ENCODE measurements around the gene MAP4K1. TPM values are rescaled to one million over a fixed set of nuclear protein-coding genes. Genes with fewer than 3 reads are reported as not detected.
"Not testable (repeated sequence)": the region's sequence is repeated elsewhere in the genome, so short reads cannot be mapped to it uniquely, and the experiment has no call there.

MAP4K1 gene
- total RNA-seq, 1 donor from 2014 or later, result 0.13 TPM

GRCh38 chr19:38571682-38572081 lies 46.1 kb downstream of the MAP4K1 start:
- DNase-seq (ENCODE audit: low read depth, low spot score), result no peak

GRCh38 chr19:38569368-38569983 lies 48.3 kb downstream of the MAP4K1 start:
- no peak for DNase-seq (ENCODE audit: low read depth, low spot score)

GRCh38 chr19:38565691-38566105 lies 52.1 kb downstream of the MAP4K1 start:
- no peak for DNase-seq (ENCODE audit: low read depth, low spot score)

- no peak for DNase-seq (ENCODE audit: low read depth, low spot score)
These were observed 52.6 kb downstream of the MAP4K1 start for GRCh38 chr19:38564981-38565690.

GRCh38 chr19:38563475-38563874 lies 54.3 kb downstream of the MAP4K1 start:
- DNase-seq (ENCODE audit: low read depth, low spot score), result no peak

- no peak for DNase-seq (ENCODE audit: low read depth, low spot score)
These were observed 55.7 kb downstream of the MAP4K1 start for GRCh38 chr19:38562096-38562495.

- no peak for DNase-seq (ENCODE audit: low read depth, low spot score)
These were observed 56.1 kb downstream of the MAP4K1 start for GRCh38 chr19:38561658-38562057.

GRCh38 chr19:38561053-38561606 lies 56.6 kb downstream of the MAP4K1 start:
- DNase-seq (ENCODE audit: low read depth, low spot score), result no peak

GRCh38 chr19:38559428-38560401 lies 58.0 kb downstream of the MAP4K1 start:
- no peak for DNase-seq (ENCODE audit: low read depth, low spot score)

GRCh38 chr19:38558933-38559332 lies 58.8 kb downstream of the MAP4K1 start:
- not testable (repeated sequence) for DNase-seq (ENCODE audit: low read depth, low spot score)

- no peak for DNase-seq (ENCODE audit: low read depth, low spot score)
These were observed 60.5 kb downstream of the MAP4K1 start for GRCh38 chr19:38557205-38557799.

GRCh38 chr19:38556521-38557174 lies 61.1 kb downstream of the MAP4K1 start:
- no peak for DNase-seq (ENCODE audit: low read depth, low spot score)

- no peak for DNase-seq (ENCODE audit: low read depth, low spot score)
These were observed 62.6 kb downstream of the MAP4K1 start for GRCh38 chr19:38555200-38555599.

- DNase-seq (ENCODE audit: low read depth, low spot score), result no peak
These were observed 63.0 kb downstream of the MAP4K1 start for GRCh38 chr19:38554676-38555141.

GRCh38 chr19:38553239-38553638 lies 64.5 kb downstream of the MAP4K1 start:
- DNase-seq (ENCODE audit: low read depth, low spot score), result not testable (repeated sequence)

- no peak for DNase-seq (ENCODE audit: low read depth, low spot score)
These were observed 66.3 kb downstream of the MAP4K1 start for GRCh38 chr19:38551450-38551813.

- no peak for DNase-seq (ENCODE audit: low read depth, low spot score)
These were observed 67.4 kb downstream of the MAP4K1 start for GRCh38 chr19:38550376-38550775.

- no peak for DNase-seq (ENCODE audit: low read depth, low spot score)
These were observed 67.8 kb downstream of the MAP4K1 start for GRCh38 chr19:38549942-38550341.

- DNase-seq (ENCODE audit: low read depth, low spot score), result no peak
These were observed 68.7 kb downstream of the MAP4K1 start for GRCh38 chr19:38549061-38549460.

GRCh38 chr19:38547421-38547820 lies 70.3 kb downstream of the MAP4K1 start:
- DNase-seq (ENCODE audit: low read depth, low spot score), result no peak

GRCh38 chr19:38545596-38545995 lies 72.2 kb downstream of the MAP4K1 start:
- no peak for DNase-seq (ENCODE audit: low read depth, low spot score)

All from pulmonary artery endothelial cell (primary cell).